HL-60/S4 (cell line): ENCODE data around the gene PRPF40B.

Experiments
- in situ Hi-C: fragments of 300-500 bp; cut with MboI; formaldehyde crosslinking; loops from 2 replicates; pipeline ENCODE4 v1.14.3; 2022; ENCODE audit warnings: low sequenced_read_pairs

The PRPF40B gene

DNA sequence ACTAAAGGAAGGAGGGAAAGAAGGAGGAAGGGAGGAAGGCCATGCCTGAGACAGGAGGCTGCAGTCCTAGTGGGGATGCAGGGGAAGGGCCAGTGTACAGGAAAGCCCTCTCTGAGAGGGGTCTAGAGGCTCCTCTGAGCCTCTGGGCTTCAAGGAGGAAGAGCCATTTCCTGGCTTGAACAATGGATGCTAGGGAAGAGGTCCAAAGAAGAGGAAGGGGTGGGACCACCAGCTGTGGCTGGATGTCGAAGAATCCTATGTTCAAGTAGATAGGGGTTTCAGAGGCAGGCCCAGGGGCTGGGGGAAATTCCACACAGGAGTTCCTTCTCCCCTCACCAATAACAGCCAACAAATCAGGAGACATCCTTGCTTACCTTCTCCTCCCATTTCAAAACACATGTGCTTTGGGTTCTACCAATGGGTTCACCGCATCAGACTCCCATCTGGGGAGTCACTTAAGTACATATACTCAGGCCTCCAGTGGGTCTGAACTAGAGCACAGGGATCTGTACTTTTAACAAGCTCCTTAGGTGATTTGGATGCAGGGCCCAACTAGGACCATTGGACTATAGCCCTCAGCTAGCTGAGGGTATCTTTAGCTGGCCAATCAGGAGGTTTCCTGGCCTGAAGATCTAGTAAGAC, 32.4 kb downstream of the PRPF40B start:
- in situ Hi-C loops: no loop called here

DNA sequence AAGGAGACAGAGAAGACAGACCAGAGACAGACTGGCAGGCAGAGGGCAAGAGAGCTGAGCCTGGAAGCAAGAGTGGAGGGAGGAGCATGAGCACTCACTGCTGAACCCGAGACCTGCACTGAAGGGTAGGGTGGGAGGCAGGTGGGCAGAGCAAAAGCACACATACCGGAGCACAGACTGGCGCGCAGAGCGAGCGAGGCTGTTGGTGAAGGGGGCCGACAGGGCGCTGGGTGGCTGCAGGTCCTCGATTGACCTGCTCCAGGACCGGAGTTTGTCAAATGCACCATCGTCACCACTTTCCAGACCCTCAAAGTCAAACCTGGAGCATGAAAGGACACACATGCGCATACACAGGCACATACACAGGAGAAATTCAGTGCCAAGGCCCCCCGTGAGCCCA, 34.9 kb downstream of the PRPF40B start:
- in situ Hi-C loops: no loop called here

DNA sequence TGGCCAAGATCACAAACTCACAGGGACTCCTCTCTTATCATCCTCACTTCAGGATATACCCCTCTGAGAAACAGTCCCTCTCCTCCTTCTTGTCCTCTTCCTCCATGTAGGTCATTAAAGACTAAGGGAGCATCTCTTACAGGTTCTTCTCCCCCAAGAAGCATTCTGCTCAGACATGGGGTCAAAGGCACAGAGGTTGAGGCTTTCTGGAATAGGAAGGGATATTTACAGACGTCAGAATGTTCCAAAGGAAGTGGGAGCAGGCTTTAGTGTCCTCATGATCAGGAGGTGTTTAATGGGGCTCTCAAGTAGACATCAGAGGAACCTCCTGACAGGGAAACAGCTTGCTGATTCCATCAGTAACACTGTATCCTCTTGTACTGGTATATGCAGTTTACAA, 36.4 kb downstream of the PRPF40B start:
- in situ Hi-C loops: no loop called here

DNA sequence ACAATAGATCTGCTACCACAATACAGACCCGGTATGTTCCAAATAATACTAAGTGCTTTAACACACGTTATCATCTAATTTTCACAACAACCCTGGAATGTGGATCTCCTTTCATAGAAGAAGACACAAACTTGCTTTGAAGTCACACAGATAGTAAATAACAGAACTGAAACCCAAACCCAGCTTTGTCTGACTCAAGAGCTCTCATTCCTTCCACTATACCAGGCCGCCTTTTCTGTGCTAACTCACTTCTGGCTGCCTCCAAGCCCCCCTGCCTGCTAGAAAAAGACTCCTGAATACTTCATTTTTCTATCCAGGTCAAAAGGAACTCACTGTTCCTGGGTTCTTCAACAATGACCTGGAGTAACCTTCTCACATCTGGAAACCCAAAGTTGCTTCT, 37.8 kb downstream of the PRPF40B start:
- in situ Hi-C loops: no loop called here

DNA sequence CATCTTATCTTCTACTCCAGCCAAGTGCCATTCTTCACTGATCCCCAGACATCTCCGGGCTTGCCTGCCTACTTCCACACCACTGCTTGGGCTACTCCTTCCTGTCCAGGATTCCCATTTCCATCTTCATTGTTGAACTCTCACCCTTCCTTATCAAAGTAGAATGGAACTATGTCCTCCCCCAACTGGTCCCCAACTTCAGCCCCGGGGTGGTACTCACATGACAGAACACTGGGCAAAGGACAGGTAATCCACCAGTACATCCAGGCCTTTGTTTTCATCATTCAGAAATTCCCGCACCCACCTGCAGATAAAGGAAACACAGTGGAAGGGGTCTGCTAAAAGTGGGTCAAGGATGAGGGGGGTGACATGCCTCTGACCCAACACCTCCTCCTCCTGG, 38.4 kb downstream of the PRPF40B start:
- in situ Hi-C loops: no loop called here

DNA sequence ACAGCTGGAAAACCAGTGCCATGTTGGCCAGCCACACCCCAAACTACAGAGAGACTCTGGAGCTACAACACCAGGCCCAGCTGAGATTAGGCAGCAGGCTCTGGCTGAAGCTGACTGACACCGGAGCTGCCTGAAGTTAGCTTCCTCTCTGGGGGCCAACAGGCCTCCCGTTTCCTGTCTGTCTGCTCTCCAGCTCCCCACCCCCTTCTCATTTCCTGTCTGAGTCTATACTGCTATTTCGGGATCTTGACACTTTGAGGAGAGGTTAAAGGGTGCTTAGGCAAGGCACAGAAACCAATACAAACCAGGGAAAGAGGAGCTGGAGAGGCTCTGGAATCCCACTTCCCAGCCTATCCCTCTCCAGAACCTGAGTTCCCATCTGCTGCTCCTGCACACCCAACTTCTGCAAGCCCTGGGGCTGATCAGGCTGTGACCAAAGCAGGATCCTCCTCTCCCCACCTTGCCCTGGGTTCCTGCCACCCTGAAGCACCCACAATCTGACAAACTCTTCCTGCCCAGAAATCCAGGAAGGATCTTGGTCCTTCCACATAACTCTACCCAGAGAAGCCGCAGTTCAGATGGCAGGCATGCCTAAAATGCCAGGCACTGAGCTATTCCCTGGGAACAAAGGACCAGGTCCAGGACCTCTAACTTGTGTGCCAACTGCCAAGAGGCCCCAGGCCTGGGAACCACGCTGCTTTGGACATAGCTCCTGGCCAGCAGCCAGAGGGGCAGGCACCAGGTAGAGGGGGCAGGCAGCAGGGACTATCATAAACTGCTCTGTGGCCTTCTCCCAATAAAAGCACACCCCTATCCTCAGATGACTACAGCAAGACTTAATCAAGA, 39.9 kb downstream of the PRPF40B start:
- in situ Hi-C loops: no loop called here

DNA sequence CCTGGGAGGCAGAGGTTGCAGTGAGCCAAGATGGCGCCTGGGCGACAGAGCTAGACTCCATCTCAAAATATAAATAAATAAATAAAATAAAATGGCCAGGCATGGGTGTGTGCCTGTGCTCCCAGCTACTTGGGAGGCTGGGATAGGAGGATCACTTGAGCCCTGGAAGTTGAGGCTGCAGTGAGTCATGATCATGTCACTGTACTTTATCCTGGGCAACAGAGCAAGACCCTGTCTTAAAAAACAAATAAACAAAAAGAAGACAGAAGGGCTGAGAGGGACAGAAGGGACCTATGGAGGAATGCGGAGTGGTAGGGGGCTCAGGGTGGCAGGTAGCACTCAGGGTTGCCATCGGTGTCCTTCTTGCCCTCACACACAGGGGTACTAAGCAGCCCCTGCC, 40.8 kb downstream of the PRPF40B start:
- in situ Hi-C loops: no loop called here

DNA sequence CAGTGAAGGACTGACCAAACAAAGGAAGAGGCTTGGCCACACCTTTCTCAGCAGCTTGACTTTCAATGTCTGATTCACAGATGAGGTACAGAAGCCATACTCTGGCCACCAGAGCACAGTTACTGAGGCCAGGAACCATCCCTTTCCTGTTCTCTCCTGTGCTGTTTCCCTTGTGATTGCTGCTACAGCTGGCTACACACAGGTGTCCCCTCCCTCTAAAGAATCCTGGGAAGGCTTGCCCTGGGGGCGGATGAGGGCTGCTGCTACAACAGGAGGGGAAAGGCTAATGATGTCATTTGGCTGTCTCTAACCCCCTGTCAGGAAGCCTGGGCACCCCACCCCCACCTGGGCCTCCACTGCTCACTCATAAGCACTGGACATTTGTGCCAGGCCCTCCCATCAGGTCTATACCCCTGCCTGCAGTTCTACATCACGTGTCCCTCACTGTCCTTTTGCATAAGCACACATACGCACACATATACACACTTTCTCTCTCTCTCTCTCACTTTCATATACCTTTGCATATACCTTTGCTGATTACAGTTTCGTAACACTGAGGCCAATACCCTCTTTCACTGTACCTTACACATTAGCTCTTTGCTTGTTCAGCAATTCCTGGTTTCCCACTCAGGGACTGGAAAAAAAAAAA, 41.4 kb downstream of the PRPF40B start:
- in situ Hi-C loops: no loop called here

DNA sequence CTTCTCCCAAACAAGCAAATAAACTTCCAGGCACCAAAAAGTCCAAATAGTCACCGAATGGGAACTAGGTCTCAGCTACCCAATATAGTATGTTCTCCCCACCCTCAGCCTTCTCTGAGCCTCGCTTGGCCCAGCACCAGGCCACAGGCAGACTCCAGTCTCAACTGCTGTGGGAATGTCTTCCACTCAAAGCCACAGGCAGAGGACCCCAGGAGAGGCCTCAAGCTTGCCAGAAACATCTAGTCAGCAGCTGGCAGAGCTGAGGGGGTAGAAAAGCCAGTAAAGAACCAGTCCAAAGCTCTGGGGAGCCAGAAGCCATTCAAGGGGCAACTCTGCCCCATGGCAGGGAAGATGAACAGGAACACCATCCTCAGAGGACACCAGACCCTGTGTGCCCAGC, 42.0 kb downstream of the PRPF40B start:
- in situ Hi-C loops: no loop called here

DNA sequence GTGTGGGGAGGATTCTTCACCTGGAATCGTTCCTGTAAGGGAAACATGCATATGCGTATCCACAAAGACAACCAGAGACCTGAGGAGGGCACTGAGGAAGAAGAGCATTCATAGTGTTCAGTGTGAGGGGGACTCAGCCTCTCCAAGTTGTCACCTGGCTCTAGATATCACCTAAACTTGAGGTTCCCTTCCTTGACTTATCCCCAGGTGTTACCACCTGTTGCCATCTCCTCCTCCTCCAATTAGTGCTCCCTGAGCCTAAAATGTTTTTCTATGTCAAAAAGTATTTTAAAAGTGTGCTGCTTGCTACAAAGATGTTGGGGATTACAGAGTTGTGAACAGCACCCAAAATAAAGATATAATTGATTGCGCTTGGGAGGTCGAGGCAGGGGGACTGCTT, 42.8 kb downstream of the PRPF40B start:
- in situ Hi-C loops: no loop called here

DNA sequence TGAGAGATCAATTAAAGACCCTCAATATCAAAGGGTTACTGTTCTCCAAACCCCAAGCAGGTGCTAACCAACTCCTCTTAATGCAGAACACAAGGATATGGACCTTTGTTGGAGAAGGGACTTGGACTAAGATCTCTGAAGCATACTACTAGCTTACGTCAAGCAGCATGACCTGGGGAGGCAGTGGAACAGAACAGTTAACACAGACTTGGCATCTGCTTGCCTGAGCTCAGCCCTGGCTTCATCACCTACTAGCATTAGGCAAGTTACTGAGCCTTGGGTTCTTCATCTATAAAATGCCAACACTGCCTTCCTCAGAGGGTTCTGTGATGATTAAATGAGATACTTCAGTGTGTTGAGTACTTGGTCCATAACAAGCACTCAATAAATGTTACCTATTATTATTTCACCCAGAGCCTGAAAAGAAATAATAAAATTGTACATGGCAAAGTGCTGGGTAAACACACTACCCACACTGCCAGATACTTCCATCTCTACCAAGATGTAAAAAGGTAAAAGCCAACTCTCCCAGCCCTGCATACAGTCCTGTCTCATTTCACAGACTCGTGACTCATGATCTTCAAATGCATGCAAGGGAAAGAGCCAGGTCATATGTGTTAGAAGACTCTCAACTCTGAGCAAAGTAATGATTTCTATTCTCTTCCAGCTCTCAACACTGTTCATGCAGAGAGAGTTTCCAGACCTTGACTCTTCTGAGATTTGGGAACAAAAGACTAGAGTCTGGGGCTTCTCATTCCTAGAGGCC, 44.1 kb downstream of the PRPF40B start:
- in situ Hi-C loops: no loop called here

DNA sequence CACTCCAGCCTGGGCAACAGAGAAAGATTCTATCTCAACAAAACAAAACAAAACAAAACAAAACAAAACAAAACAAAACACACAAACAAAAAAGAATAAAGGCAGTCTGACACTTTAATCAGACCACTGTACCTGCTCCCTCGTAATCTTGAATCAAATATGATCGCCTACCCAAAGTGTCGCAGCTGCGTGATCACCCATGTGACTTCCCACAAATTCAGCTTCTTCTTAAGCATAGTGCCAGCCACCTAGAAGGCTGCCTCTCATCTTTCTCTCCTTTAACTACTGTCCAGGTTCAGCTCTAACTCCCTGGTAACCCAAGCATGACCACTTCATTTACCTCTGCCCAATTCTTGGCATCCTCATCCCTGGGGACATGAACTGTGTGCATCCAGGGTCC, 46.4 kb downstream of the PRPF40B start:
- in situ Hi-C loops: no loop called here

DNA sequence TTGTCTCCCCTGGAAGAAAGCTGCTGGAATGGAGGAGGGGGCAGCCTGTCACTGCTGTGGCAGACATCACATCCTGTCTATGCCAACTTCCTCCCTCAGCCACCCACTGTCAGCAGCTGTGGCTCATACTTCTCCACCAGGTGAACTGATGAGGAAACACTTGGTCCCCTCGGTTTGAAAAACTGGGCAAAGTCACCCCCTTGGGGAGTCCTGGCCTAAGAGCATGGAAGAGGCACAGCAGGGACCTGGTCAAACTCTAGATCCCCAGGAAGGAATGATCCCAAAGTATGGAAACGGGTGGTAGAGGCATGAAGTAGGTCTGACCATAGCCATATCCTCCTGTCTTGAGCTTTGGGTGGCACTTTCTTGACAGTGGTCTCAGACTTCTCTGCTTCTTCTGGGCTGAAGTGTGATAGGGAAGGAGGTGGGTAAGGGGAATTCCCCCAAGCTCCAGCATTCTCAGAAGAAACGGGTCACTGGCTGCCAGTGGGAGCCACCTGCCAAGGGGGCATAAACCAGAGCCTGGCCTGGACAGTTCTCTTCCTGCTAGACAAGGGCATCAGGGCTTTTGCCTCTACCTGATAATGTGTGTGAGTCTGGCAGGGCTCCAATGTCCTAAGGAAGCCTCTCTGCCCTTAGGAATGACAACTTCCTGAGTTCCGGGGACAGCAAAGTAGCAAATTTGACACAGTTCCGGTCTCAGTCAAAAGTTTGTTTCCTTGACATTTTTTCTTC, 47.8 kb downstream of the PRPF40B start:
- in situ Hi-C loops: no loop called here

DNA sequence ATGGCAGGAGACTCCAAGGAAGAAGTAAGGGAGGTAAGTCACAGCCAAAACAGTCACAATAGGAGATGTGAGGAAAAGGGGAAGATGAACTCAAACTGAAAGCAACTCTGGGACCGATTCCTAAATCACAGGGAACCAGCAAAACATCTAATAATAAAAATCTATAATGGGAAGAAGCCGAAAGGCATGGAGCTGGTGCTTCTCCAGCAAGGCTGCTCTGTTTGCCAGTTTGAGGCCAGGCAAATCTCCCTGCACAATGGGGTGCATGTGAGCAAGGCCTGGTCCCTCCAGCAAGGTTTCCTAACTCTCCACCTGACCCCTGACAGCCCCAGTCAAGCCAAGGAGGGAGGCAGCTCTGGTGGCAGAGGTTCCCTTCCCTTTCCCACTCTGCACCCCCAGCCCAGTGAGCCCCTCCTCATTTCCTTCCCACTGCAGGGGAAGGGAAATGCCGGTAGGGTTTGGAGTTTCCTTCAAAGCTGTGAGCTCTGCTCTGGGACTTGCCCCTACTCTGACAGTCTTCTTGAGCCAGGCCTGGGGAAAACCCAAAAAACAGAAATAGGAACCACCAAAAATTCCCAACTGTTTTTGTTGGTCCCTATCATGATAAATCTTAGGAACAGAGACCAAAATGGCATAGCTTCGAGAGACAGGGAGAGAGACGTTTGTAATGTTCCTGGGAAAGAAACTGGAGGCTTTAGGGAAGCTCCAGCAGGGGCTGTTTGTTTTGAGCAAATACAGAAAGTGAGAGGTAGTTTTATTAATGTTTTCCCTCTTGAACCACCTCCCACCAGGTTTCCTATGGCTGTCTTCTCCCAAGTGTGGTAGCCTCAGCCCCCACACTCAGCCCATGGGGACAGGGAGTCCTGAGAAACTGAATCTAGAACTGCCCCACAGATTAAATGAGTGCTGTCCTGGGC, 49.2 kb downstream of the PRPF40B start:
- in situ Hi-C loops: no loop called here

DNA sequence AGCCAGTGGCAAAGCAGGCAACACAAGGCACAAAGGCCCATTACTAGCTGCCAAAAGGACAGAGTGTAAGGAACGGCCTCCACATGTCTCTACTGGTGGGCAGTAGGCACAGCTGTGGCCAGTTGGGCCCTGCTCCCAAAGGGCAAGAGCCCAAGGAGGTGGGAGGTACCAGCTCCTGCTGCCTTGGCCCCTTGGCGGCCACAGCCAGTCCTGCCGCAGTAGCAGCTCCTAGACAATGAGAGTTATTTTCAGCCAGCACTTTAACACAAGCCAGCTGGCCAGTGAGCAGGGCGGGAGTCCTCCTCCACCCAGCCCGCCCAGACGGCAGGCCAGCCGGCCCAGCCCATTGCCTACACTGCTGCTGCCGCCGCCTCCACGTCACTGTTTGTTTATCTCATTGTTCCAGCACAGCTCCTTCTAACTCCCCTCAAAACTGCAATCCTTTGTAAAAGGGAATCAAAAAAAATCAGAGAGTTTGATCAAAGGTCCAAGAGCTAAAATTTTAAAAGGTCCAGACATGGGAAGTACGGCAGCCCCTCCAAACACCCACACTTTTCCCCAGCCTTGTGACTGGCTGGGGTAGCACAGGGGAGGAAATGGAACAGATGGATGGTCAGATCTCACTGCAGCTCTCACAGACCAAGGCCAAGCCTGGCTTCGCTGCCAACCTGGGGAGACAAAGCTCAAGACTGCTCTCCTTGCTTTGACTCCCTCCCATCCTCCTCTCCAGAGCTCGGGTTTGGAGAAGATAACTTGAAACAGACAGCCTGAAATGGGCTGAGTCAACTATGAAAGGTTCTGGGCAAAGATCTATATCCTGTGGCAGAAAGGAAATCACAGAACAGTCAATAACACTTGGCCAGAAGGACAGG, 50.3 kb downstream of the PRPF40B start:
- in situ Hi-C loops: no loop called here

DNA sequence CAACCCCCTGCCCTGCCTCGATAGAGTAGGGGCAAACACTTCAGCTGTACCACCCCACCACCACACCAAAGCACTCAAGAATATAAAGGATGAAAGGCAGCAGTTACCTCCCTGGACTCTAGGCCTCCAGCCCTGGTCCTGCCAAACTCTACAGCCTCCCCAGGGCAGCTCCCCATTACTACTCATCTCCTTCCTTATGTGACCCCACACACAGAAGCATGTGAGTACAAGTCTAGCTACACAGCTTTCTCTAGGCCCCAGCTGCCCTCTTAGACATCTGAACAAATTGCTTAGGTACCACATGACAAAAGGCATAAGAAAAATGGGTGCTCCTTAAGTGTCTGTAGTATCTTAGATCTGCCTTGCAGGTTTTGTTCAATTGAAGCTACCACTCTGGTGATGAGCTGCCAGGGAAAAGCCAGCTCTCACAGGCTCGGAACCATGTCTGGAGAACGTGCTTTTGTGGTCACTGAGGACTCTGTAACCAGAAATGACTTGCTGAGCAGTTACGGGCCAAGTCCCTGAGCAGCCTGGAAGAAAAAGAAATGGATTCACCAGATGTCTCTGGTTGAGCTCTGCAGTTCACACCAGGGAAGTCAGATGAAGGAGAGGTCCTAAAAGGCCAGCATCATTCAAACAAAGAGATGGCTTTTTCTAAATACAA, 51.1 kb downstream of the PRPF40B start:
- in situ Hi-C loops: no loop called here

DNA sequence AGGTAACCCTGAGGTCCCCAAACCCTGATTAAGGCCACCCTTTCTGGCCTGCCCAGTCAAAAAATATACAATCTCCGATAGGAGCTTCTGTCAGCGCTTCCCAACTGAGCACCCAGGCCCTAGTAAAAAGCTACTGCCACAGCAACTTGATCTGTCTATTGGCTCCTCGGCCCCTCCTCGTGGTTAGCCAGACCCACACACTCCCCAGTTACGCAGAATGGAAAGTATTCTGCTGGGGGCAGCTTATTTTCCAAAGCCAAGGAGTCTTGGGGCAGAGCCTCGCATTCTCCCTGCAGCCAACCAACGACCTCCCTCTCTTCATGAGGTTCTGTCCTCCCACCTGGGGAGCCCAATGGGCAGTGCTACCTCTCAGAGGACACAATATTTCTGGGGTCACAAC, 51.8 kb downstream of the PRPF40B start:
- in situ Hi-C loops: no loop called here

DNA sequence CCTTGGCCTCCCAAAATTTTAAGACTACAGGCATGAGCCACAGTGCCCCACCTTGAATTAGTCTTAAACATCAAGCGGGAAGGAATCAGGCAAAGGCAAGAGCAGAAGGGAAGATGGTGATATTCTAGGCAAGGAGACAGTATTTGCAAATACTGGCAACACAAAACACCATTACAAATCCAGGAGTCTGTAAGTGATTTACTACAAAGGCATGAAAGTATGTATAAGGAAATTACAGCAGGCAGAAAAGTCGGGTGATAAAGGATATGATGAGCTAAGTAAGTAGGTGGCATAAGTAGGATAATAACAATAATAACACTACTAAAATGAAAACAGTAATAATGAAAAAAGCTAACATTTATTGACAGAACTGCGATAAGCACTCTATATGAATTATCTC, 55.4 kb downstream of the PRPF40B start:
- in situ Hi-C loops: no loop called here
